Activated CD4-positive, alpha-beta T cell treated with anti-CD3 and anti-CD28 coated beads, Interleukin-2, Interleukin-6, amounts not matched to agents 100 ng/mL and 50 ng/mL, durations not matched to agents 16 hours and 8 hours (primary cell): Measurements from ENCODE around the gene DRD4.
A peak's percentile ranks its signal among the peaks of the same experiment; 100 is the strongest.

Experiments
- DNase-seq: peaks from one replicate; pipeline ENCODE4 v3.0.0-alpha.2; 2020

Gene DRD4

DNA sequence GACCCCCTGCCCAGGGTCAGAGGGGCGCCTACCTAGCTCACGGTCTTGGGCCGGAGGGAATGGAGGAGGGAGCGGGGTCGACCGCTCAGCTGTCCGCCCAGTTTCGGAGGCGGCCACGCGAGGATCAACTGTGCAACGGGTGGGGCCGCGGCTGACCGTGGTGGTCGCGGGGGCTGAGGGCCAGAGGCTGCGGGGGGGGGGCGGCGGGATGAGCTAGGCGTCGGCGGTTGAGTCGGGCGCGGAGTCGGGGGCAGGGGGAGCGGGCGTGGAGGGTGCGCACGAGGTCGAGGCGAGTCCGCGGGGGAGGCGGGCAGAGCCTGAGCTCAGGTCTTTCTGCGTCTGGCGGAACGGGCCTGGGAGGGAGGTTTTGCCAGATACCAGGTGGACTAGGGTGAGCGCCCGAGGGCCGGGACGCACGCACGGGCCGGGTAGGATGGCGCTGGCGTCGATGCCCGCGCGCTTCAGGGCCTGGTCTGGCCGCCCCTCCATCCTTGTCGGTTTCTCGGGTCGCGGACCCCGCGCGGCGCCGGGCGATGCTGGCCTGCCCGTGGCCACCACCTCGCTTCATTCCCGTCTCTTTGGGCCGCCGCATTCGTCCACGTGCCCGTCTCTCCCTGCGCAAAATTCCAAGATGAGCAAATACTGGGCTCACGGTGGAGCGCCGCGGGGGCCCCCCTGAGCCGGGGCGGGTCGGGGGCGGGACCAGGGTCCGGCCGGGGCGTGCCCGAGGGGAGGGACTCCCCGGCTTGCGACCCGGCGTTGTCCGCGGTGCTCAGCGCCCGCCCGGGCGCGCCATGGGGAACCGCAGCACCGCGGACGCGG lies at the start of gene DRD4:
Gene DRD4 (plus strand): TSS at position 759 of the 822 bp plus-strand sequence. CDS start 36 bp downstream, at position 795.
- DNase-seq = no peak

DNA sequence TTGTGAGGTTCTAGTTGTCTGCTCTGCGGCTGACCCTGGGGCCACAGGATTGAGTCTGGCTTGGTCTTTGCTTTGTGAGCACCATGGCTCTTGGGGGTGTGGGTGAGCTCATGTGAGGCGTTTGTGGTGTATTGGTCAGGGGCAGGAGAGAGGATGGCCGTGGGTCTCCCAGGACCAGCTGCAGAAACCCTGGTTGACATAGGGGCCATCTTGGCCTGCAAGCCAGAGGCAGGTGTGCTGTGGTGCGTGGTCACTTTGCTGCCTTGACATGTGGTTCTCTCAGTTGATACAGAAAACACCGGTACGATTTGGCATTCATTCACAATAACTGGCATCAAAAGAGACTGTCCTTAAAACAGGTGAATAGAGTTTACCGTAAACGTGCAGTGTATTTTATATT lies 49.5 kb upstream of the DRD4 start:
- DNase-seq = no peak

- peak; percentile 79 for DNase-seq
Observed at GRCh38 chr11:587978-588380, 49.1 kb upstream of the DRD4 start.

DNA sequence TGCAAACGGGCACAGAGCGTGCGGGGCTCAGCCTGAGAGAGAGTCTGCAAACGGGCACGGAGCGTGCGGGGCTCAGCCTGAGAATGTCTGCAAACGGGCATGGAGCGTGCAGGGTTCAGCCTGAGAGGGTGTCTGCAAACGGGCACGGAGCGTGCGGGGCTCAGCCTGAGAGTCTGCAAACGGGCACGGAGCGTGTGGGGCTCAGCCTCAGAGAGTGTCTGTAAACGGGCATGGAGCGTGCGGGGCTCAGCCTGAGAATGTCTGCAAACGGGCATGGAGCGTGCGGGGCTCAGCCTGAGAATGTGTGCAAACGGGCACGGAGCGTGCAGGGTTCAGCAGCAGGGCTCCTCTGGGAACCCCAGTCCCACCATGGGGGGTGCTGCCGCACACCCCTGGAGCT lies 47.3 kb upstream of the DRD4 start:
- no peak for DNase-seq

DNA sequence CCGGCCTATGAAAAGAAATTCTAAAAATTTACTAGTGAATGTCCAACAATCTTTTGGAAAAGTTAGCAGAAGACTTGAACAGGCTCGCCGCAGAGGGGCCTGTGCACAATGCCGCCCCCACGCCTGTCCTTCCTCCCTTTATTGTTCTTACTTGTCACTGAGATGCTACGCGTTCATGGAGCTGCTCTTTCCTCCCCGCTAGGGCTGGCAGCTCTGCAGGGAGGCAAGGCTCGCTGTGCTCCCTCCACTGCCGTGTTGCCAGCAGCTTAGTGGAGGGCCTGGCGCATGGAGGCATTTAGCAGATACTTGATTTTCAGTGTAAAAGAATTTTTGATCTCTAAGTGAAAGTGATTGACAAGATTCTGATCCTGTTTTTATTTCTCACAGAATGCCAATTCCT lies 46.1 kb upstream of the DRD4 start:
- no peak for DNase-seq

DNA sequence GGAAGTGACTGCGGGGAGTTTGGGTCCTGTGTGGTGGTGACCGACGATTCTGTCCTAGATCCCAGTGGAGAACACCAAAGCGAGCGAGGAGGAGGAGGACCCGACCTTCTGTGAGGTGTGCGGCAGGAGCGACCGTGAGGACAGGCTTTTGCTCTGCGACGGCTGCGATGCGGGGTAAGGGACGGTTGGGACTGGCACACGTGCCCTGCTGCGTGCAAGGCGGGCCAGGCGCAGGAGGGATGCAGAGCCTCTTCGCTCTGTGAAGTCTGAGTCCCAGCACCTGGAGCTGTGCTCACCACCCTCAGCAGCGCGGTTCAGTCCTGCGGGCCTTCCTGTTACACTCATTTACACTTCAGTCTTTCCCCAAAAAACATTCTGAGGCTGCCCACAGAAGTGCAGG lies 44.6 kb upstream of the DRD4 start:
- no peak for DNase-seq

DNA sequence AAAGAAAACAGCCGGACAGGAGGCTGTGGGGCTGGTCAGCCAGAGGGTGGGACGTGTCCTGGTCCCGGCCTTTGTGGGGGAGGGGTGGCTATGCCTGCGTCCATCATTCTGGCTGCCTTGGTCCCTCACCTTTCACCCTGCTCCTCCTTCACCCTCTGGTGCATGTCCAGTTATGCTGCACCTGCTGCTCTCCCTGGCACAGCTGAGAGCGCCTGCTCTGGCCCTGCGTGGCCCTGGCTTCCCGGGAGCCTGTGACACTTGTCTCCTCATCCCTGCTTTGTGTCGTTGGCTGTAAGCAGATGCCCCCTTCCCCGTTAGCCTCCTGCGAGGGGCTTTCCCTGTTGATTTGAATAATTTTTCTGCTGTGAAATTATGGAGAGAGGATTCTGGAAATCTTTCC lies 44.2 kb upstream of the DRD4 start:
- no peak for DNase-seq

DNA sequence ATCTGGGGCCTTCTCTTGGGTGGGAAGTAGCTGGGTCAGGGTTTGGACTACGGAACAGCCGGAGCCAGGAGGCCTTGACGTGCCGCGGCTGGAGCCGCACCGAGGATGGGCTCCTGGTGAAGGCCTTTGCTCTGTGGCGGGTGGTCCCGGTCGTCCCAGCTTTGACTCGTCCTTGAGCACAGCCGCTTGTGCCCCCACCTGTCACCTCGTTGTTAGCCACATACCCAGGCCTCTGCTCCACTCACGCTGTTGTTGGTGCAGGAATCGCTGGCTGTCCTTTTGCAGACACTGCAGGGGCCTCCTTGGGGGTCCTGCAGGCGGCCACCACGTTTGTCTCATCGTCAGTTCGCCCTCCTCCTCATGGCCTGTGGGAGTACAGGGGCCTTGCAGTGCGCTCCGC lies 43.7 kb upstream of the DRD4 start:
- no peak for DNase-seq

- DNase-seq = no peak
Observed at GRCh38 chr11:595400-595799, 41.7 kb upstream of the DRD4 start.

- peak; percentile 39 for DNase-seq
Observed at GRCh38 chr11:596374-596773, 40.7 kb upstream of the DRD4 start.

DNA sequence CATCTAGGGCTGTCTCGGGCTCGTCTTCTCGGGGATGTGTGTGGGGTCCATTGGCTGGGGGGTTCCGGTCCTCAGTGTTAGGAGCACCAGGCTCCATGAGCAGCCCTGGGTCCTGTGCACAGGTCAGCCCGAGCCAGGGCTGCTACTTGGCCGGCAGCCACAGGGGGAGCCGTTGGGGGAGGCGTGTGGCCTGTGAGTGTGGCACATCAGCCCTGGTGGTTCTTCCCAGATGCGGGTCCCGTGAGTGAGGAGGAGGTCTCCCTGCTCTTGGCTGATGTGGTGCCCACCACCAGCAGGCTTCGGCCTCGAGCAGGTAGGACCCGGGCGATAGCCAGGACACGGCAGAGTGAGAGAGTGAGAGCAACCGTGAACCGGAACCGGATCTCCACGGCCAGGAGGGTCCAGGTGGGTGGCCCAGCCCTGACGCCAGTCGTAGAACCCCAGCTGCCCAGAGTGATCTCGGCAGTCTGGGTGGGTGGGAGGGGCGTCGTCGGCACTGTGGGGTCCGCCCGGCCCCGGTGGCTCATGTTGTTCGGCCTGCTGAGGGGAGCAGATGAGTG lies 39.8 kb upstream of the DRD4 start:
- no peak for DNase-seq

DNA sequence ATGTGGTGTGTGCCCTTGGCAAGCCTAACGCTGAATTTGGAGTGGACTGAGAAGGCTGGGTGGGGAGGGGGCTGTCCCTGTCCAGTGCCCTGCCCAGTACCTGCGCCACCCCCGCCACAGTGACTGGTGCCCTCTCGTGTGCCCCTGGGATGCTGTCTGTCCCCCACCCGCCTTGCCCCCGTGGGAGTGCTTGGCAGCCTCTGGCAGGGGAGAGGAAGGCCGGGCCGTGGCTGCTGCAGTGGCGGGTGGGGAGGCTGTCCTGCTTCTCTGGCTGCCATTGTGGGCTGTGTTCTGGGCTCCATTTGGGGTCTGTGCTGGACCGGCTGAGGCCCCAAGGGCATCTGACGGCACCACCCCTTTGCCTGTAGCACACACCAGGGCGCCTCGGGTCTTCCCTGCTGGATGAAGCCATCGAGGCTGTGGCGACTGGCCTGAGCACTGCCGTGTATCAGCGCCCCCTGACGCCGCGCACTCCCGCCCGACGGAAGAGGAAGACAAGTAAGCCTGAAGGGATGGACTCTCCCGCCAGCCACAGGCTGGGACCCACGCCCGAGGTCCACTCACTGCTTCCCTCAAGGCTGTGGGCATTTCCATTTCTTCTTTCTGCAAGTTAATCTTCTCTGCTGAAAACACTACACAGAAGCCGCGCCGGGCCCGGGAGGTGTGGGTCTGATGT lies 38.9 kb upstream of the DRD4 start:
- no peak for DNase-seq

DNA sequence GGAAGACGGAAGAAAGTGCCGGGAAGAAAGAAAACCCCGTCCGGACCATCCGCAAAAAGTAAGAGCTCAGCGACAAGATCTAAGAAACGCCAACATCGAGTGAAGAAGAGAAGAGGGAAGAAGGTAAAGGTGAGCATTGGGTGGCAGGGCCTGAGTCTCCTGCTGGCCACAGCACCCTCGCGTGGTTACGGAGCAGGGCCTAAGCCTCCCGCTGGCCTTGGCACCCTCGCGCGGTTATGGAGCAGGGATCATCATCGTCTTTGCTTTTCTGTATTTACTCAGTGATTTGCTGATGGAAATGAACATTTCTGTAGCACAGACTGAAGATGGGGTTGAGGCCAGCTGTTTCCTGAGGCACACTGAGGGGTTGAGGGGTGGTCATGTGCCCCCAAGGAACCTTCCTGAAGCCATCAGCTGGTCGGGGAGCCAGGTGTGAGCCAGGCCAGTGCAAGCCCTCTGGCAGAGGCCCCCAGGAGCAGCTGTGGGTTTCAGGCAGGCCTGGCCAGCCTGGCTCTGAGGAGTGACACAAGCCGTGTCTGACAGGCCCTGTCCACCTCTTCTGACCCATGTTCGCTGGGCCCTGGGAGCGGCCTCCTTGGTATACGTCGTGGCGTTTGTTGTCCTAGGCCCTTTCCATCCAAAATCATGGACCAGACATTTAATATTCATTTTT lies 35.4 kb upstream of the DRD4 start:
- DNase-seq = no peak

DNA sequence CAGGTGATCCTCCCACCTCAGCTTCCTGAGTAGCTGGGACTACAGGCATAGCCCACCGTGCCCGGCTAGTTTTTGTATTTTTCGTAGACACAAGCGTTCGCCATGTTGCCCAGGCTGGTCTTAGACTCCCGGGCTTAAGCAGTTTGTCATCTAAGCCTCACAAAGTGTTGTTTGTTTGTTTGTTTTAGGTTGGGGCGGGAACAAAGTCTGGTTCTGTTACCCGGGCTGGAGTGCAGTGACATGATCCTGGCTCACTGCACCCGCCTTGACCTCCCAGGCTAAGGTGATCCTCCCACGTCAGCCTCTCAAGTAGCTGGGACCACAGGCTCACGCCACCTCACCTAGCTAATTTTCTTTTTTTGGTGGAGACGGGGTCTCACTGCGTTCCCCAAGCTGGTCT lies 33.9 kb upstream of the DRD4 start:
- no peak for DNase-seq

- no peak for DNase-seq
Observed at GRCh38 chr11:605286-606129, 31.6 kb upstream of the DRD4 start.

GRCh38 chr11:606245-606644 lies 30.8 kb upstream of the DRD4 start:
- DNase-seq = no peak

GRCh38 chr11:607020-607780 lies 29.9 kb upstream of the DRD4 start:
- DNase-seq = no peak

GRCh38 chr11:607971-608659 lies 29.0 kb upstream of the DRD4 start:
- DNase-seq = no peak

- DNase-seq = no peak
Observed at GRCh38 chr11:608791-609251, 28.2 kb upstream of the DRD4 start.

- no peak for DNase-seq
Observed at GRCh38 chr11:609341-609811, 27.7 kb upstream of the DRD4 start.
